Mesodermal cell (in vitro differentiated cells): ENCODE measurements around the gene AMFR.

ENCODE experiments used
- H3K27ac ChIP-seq: 2 replicates; pipeline ENCODE4 v1.7.0; 2013; ENCODE audit warnings: mild to moderate bottlenecking, low read depth, low read length, moderate library complexity; ENCODE audit not compliant: severe bottlenecking
- H3K36me3 ChIP-seq: 2 replicates; pipeline ENCODE4 v1.7.1; 2013; ENCODE audit warnings: mild to moderate bottlenecking, low read length, moderate library complexity; ENCODE audit not compliant: control insufficient read depth, insufficient read depth
- H3K4me1 ChIP-seq: one replicate; pipeline ENCODE4 v1.7.1; 2013; ENCODE audit warnings: mild to moderate bottlenecking, low read length; ENCODE audit not compliant: insufficient read depth, control insufficient read depth, poor library complexity, severe bottlenecking
- H3K4me3 ChIP-seq: 2 replicates; pipeline ENCODE4 v1.7.0; 2013; ENCODE audit warnings: low read length, control low read depth, mild to moderate bottlenecking; ENCODE audit not compliant: insufficient read depth, poor library complexity, severe bottlenecking; ENCODE audit errors: extremely low read depth
- H3K9me3 ChIP-seq: 2 replicates; pipeline ENCODE4 v1.7.1; 2013; ENCODE audit warnings: mild to moderate bottlenecking, low read length, moderate library complexity; ENCODE audit not compliant: control insufficient read depth
- WGBS, 2 experiments: methylation state at CpG; one replicate each; pipeline ENCODE4 v1.1.5; 2013; ENCODE audit warnings: missing lambda C conversion rate in 2 of 2; ENCODE audit not compliant: insufficient coverage in 2 of 2; 5-methylcytosine and 5-hydroxymethylcytosine counted together

The AMFR gene

DNA sequence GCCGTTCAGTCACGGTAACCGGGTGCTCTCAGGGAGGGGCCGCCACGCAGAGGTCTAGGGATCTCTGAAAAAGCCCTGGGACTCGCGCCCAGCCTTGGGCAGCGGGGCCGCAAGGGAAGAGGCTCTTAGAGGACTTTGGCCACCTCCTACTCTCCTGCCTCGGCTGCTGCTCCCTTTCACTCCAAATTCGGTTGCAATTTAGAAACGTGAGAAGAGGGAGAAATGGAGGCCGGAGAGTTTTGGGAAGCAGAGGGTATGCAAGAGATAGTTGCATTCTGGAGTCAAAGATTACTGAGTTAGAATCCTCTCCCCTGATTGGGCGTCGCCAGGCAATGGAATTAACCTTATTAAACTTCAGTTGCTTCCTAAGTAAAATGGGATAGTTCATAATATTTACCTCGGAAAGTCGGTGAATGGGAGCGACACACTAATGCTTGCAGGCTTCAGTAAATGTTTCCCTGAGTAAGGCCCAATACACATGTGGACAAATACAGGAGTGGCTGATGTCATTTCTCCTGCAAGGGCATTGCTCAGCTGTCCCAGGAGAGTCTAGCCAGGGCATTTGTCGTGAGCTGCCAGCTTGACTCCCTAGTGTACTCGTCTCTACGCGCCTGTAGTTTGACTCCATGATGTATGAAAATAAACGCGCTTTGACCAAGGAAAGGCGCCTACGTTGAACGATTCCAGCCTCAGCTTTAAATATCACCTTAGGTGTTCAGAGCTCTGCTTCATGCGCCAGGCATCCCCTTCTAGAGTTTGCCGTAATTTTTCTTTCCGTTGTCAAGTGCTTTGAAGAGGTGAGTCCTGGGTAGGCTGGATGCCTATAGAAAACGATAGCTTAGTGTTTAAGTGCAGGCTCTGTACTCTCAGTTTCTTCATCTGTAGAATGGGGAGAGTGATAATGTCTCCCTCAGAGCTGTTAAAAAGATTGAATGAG is 26.7 kb upstream of the AMFR start:
- WGBS, 2 experiments: 8 to 9% methylated on average over 22 to 25 of the region's 31 CpGs
- no peaks in the 10 kb centered on the region for H3K9me3 ChIP-seq
- peak overlapping the region; percentile 75 for H3K27ac ChIP-seq
- peaks cover 25% of the 10 kb centered on the region for H3K4me1 ChIP-seq
- H3K36me3 ChIP-seq: peaks cover 45% of the 10 kb centered on the region
- H3K4me3 ChIP-seq: peak overlapping the region; percentile 98

DNA sequence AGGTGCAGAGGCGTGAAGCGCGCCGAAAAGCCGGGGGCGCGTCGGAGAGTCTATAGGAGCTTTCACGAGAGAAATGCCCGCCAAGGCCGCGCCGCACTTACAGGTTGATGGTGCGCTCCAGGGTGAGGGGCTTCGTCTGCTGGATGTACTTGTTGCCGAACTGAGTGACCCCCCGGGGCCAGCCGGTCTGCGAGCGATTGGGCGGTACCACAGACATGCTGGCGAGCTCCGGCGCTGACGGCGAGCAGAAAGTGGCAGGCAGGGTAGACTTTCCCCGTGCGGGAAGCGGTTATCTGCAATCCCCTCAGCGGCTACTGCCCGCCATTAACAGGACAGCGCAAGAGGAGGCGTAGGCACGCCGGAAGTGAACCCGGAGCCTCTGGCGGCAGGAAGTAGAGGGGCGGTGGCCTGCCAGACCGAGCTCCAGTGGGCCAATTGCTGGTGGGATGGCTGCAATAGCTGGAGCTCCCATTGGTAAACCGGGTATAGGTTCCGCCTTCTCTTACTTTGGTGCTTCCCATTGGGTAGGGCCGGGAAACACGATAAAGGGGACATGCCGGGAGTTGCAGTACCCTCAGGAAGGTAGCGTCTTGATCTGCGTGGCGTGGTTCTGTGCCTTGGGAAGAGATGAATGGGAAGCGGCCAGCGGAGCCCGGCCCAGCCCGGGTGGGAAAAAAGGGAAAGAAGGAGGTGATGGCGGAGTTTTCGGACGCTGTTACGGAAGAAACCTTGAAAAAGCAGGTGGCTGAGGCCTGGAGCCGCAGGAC is 25.8 kb upstream of the AMFR start, which contains the start of the genes NUDT21 and OGFOD1:
Gene NUDT21, minus strand, starts transcription at position 347 of the 767 bp plus-strand sequence. Its CDS starts 130 bp downstream, at position 217.
Gene OGFOD1, plus strand, starts transcription at position 569 of the 767 bp plus-strand sequence. Its CDS starts 59 bp downstream, at position 628.
- Histone ChIP-seq H3K36me3 (peaks cover 45% of the 10 kb centered on the region), H3K9me3 (no peaks in the 10 kb centered on the region), H3K27ac (peak within 1 kb of the TSS; percentile 82), H3K4me3 (peak within 1 kb of the TSS; percentile 98), H3K4me1 (peaks cover 25% of the 10 kb centered on the region)
- WGBS, 2 experiments: 0% methylated on average over 55 to 56 of the region's 56 CpGs

DNA sequence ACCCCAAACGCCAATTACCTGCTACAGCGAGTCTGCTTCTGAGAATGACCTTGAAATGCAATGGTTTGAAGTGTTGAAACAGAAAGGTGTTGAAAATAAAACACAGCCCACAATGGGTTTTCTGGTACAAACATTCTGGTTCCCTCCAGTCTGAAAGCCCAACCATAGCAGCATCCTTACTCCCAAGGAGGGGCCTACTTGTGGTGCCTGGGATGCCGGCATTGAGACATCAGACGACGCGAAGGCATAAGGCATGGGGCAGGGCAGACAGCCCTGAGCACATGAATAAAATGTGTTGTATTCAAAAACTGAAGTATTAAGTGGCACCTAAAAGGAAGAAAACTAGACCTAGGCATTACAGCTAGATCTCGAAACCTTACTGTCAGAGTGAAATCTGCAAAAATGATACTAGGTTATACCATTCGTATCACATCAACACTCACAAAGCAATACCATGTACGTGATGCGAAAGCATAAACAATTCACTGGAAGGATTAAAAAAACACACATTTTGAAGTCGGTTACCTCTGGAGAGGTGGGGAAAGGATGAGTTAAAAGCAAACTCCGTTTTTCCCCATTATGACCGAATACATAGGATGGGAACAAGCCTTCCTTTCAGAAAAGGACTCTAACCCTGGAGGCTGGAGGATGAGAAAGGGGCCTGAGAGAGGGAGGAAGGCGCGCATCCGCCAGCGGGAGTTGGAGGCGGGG is 25.1 kb upstream of the AMFR start:
- no peaks in the 10 kb centered on the region for H3K9me3 ChIP-seq
- peaks cover 45% of the 10 kb centered on the region for H3K36me3 ChIP-seq
- WGBS, 2 experiments: 0 to 13% methylated on average over 3 to 8 of the region's 18 CpGs
- H3K4me1 ChIP-seq: peaks cover 25% of the 10 kb centered on the region
- H3K27ac ChIP-seq: peak overlapping the region; percentile 82
- peak overlapping the region; percentile 98 for H3K4me3 ChIP-seq

DNA sequence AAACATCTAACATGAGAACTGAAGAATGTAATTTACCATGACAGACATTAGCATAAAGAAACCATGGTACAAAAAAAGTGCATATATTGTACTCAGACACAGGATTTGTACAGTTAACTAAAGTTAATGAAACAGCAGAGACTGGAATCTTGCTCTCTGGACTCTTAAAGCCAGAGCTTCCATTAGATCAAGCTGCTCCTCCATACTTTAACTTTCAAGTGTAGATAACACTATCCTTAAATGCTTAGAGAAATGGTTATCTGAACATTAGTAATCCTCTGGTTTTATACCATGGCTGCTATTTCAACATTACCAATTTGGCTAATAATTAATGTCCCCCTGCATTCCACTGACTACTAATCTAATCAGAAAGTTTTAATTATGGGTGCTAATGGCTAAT is 22.7 kb upstream of the AMFR start:
- H3K4me3 ChIP-seq: no peak overlapping the region
- no peaks in the 10 kb centered on the region for H3K9me3 ChIP-seq
- peaks cover 50% of the 10 kb centered on the region for H3K36me3 ChIP-seq
- H3K27ac ChIP-seq: no peak overlapping the region
- peaks cover 25% of the 10 kb centered on the region for H3K4me1 ChIP-seq

DNA sequence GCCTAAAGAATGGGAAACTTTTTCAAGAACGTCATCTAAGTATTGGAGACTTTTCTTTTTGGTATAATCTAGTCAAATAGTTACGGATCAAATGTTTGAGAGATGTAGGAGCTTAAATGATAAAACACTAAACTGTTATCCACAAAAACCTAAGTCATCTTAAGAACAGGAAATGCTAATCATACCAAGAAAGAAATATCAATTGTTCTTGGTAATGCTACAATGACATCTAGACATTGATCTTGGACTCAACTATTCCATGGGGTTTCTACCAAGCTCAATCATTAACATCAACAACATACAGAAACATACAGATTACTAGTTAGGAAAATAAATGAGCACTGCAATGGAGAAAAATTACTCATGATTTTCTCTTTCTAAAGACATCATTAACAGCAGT is 21.9 kb upstream of the AMFR start:
- H3K4me1 ChIP-seq: peaks cover 25% of the 10 kb centered on the region
- H3K9me3 ChIP-seq: no peaks in the 10 kb centered on the region
- H3K4me3 ChIP-seq: no peak overlapping the region
- H3K27ac ChIP-seq: no peak overlapping the region
- peaks cover 55% of the 10 kb centered on the region for H3K36me3 ChIP-seq
- WGBS, 2 experiments: no CpG with 5 or more reads among the region's 2 CpGs

- WGBS, 2 experiments: 100% methylated on average over 1 of the region's 1 CpG
- H3K4me3 ChIP-seq: no peak overlapping the region
- H3K36me3 ChIP-seq: peaks cover 76% of the 10 kb centered on the region
- no peaks in the 10 kb centered on the region for H3K4me1 ChIP-seq
- H3K27ac ChIP-seq: no peak overlapping the region
- H3K9me3 ChIP-seq: no peaks in the 10 kb centered on the region
Measured at GRCh38 chr16:56438038-56438437, 12.7 kb upstream of the AMFR start.

DNA sequence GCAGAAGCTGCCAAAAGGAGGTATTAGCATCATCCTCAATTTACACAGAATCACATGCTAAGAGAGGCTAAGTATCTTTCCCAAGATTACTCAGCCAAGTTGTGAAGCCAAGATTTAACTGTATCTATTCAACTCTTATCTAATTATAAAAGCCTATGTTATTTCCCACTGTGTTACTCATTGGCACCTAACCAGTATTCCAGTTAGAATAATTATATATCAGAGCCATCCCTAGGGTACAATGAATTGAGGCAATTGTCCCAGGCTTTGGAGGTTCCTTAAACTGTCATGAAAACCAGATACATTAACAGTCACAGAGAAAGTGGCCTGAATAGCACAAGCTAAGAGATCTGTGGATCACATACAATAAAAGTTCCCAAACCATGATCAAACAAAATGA is 10.9 kb upstream of the AMFR start:
- H3K9me3 ChIP-seq: no peaks in the 10 kb centered on the region
- peaks cover 77% of the 10 kb centered on the region for H3K36me3 ChIP-seq
- no peaks in the 10 kb centered on the region for H3K4me1 ChIP-seq
- no peak overlapping the region for H3K27ac ChIP-seq
- H3K4me3 ChIP-seq: no peak overlapping the region

- Histone ChIP-seq H3K36me3 (peaks cover 29% of the 10 kb centered on the region), H3K9me3 (no peaks in the 10 kb centered on the region), H3K4me1 (no peaks in the 10 kb centered on the region), H3K27ac (no peak overlapping the region), H3K4me3 (no peak overlapping the region)
- 100% methylated on average over 1 of the region's 1 CpG; no CpG with 5 or more reads in 1 of the 2 experiments for WGBS, 2 experiments
Measured at GRCh38 chr16:56428091-56428490, 2.7 kb upstream of the AMFR start.

GRCh38 chr16:56426585-56426984 is 1.2 kb upstream of the AMFR start:
- H3K27ac ChIP-seq: no peak overlapping the region
- WGBS, 2 experiments: 96 to 100% methylated on average over 1 to 2 of the region's 4 CpGs
- H3K36me3 ChIP-seq: peaks cover 16% of the 10 kb centered on the region
- H3K4me1 ChIP-seq: no peaks in the 10 kb centered on the region
- H3K9me3 ChIP-seq: no peaks in the 10 kb centered on the region
- no peak overlapping the region for H3K4me3 ChIP-seq

- 0 to 1% methylated on average over 51 to 66 of the region's 79 CpGs for WGBS, 2 experiments
- H3K4me1 ChIP-seq: peaks cover 3% of the 10 kb centered on the region
- no peaks in the 10 kb centered on the region for H3K9me3 ChIP-seq
- H3K4me3 ChIP-seq: peak overlapping the region; percentile 81
- H3K36me3 ChIP-seq: peaks cover 2% of the 10 kb centered on the region
- peak overlapping the region; percentile 67 for H3K27ac ChIP-seq
Measured at GRCh38 chr16:56424791-56425438, 430 bp downstream of the AMFR start.
